Loucy (cell line): ENCODE measurements around the gene TBC1D7.

Experiments used
- EZH2phosphoT487 ChIP-seq: fragments of 200-600 bp; IDR thresholded peaks from 2 replicates; pipeline ENCODE4 v1.6.1; 2018; ENCODE audit warnings: antibody characterized with exemption, mild to moderate bottlenecking, moderate library complexity, borderline replicate concordance
- TF ChIP-seq, protein P1 (sequence below): fragments of 200-600 bp; sonication (generic); conservative IDR thresholded peaks from 2 replicates; pipeline ENCODE4 v1.5.1; 2014; ENCODE audit warnings: mild to moderate bottlenecking, antibody characterized with exemption, low read length

DNA sequence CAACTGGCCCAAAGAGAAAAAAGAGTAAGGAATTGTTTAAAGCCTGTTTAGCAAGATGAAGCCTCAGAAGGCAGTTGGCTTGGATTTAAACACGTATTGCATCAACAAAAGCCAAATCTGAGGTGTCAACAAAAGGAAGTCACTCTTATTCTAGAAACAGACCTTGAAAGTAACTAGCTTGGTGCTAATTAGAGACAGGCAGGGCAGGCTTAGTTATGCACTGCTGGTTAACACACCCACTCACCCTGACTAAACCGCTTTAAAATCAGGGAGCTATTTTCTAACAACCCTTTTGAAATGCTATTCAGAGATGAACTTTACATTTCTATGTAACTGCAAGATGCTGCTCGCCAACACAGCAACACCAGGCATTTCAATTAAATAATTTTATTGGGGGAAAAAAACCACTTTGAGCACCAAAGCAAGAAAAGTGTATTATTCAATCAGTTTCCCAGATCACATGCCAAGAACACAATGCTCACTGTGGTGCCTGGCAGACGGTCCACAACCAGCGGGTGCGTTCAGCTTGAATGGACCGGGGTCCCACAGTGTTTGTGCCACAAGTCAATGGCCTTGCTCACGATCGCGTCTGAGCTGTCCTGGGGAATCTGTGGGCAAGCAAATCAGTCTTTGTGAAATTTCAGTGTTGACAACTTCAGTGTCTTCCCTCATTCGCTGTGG, 23.6 kb downstream of the TBC1D7 start:
- TF ChIP-seq, protein P1, sequence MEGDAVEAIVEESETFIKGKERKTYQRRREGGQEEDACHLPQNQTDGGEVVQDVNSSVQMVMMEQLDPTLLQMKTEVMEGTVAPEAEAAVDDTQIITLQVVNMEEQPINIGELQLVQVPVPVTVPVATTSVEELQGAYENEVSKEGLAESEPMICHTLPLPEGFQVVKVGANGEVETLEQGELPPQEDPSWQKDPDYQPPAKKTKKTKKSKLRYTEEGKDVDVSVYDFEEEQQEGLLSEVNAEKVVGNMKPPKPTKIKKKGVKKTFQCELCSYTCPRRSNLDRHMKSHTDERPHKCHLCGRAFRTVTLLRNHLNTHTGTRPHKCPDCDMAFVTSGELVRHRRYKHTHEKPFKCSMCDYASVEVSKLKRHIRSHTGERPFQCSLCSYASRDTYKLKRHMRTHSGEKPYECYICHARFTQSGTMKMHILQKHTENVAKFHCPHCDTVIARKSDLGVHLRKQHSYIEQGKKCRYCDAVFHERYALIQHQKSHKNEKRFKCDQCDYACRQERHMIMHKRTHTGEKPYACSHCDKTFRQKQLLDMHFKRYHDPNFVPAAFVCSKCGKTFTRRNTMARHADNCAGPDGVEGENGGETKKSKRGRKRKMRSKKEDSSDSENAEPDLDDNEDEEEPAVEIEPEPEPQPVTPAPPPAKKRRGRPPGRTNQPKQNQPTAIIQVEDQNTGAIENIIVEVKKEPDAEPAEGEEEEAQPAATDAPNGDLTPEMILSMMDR: no peak
- TF ChIP-seq EZH2phosphoT487: no peak
